Coronary artery (tissue), 2 donors: Measurements from ENCODE around the gene SLC6A4.

Source experiments
- DNase-seq: peaks from one replicate; pipeline ENCODE4 v3.0.0-alpha.2; 2017; ENCODE audit warnings: low spot score
- H3K27ac ChIP-seq, 2 donors: fragments of 200-600 bp; sonication (generic); one replicate each; pipeline ENCODE4 v1.5.1; 2016 to 2019
- H3K4me3 ChIP-seq: fragments of 200-600 bp; sonication (generic); 2 replicates; pipeline ENCODE4 v1.5.1; 2016; ENCODE audit warnings: mild to moderate bottlenecking, moderate library complexity
- CTCF ChIP-seq: fragments of 200-600 bp; sonication (generic); IDR thresholded peaks from one replicate; pipeline ENCODE4 v1.5.1; 2019; ENCODE audit warnings: antibody characterized with exemption

SLC6A4 gene

GRCh38 chr17:30186761-30187160 is 48.7 kb downstream of the SLC6A4 start:
- Histone ChIP-seq H3K4me3 (no peak overlapping the region), H3K27ac (no peak overlapping the region)
- TF ChIP-seq CTCF = no peak
- no peak for DNase-seq

GRCh38 chr17:30176855-30177254 is 58.6 kb downstream of the SLC6A4 start:
- TF ChIP-seq CTCF = no peak
- no peak overlapping the region for H3K27ac ChIP-seq
- DNase-seq = no peak

GRCh38 chr17:30174556-30174955 is 60.9 kb downstream of the SLC6A4 start:
- Histone ChIP-seq H3K4me3 (no peak overlapping the region), H3K27ac (no peak overlapping the region)
- TF ChIP-seq CTCF = no peak
- DNase-seq = no peak

More at GRCh38 chr17:30176855-30177254, 58.6 kb downstream of the SLC6A4 start:
- H3K4me3 ChIP-seq = no peak overlapping the region

- DNase-seq = no peak
- no peak overlapping the region for H3K27ac ChIP-seq
- H3K4me3 ChIP-seq = no peak overlapping the region
- TF ChIP-seq CTCF = no peak
Observed at GRCh38 chr17:30173649-30174048, 61.8 kb downstream of the SLC6A4 start.

GRCh38 chr17:30172560-30172959 is 62.9 kb downstream of the SLC6A4 start:
- no peak for DNase-seq
- Histone ChIP-seq H3K27ac (no peak overlapping the region), H3K4me3 (no peak overlapping the region)
- no peak for TF ChIP-seq CTCF

GRCh38 chr17:30170415-30170987 is 65.0 kb downstream of the SLC6A4 start:
- no peak for TF ChIP-seq CTCF

GRCh38 chr17:30165960-30166359 is 69.5 kb downstream of the SLC6A4 start:
- DNase-seq = no peak
- no peak for TF ChIP-seq CTCF
- Histone ChIP-seq H3K27ac (no peak overlapping the region), H3K4me3 (no peak overlapping the region)

More at GRCh38 chr17:30170415-30170987, 65.0 kb downstream of the SLC6A4 start:
- Histone ChIP-seq H3K27ac (no peak overlapping the region), H3K4me3 (no peak overlapping the region)
- no peak for DNase-seq
